ENCODE measurements around the gene ZNF205. TPM values are rescaled to one million over a fixed set of nuclear protein-coding genes. Genes with fewer than 3 reads are reported as not detected.
A peak's percentile ranks its signal among the peaks of the same experiment; 100 is the strongest.

The ZNF205 gene
- polyA plus RNA-seq, 1 of the 3 experiments (the other 2 are of a cell fraction): 9.7 TPM

DNA sequence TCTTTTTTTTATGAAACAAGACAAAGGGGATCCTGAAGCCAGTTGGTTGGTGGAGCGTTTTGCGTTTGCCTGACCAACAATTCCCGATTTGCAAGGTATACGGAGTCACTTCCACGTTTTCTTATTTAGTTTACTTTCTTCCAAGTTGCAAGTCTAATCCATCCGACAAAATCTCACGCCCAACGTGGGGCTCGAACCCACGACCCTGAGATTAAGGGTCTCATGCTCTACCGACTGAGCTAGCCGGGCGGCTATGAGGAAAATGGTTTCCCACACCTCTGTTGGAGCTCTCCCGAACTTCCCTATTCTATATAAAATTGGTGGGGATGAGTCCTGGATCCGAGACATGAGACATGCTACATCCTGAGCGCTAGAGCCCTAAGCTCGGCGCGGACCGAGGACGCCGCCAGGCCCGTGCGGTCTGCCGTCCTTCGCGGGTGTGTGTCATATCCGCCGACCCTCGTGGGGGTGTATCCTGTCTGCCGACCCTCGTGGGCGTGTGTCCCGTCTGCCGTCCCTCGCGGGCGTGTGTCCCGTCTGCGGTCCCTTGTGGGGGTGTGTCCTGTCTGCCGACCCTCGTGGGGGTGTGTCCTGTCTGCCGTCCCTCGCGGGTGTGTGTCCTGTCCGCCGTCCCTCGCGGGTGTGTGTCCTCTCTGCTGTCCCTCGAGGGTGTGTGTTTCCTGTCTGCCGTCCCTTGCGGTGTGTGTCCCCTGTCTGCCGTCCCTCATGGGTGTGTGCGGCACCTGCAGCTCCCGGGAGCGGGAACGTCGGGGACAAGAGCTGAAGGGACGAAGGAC is 45.0 kb downstream of the ZNF205 start:
- no peaks in the 10 kb centered on the region for H3K36me3 ChIP-seq (replicated peaks in 1 of 2; ENCODE audit: control insufficient read depth in 1 of 2, insufficient read depth in 2 of 2, low read length in 1 of 2)
- 2% methylated on average over 33 of the region's 59 CpGs for WGBS (ENCODE audit: low lambda C conversion rate)
- peak; percentile 76 for DNase-seq
- TF ChIP-seq RXRA (IDR thresholded peaks at IDR 0.05; ENCODE audit: borderline replicate concordance, low read depth) (peak; percentile 68; the same call in 1 of the 2 replicates), FOSL2 (IDR thresholded peaks at IDR 0.05; ENCODE audit: borderline replicate concordance, low read depth) (peak; percentile 63; the same call in 1 of the 2 replicates), CTCF (IDR thresholded peaks at IDR 0.05) (no peak), MAX (IDR thresholded peaks at IDR 0.05; ENCODE audit: low read depth) (peak; percentile 34; the same call in 1 of the 2 replicates), TCF12 (IDR thresholded peaks at IDR 0.05) (peak; percentile 12; the same call in 1 of the 2 replicates), CHD2 (IDR thresholded peaks at IDR 0.05; ENCODE audit: low read length, partially characterized antibody) (peak; percentile 12), MEF2A (IDR thresholded peaks at IDR 0.05; ENCODE audit: borderline replicate concordance, low read depth) (no peak), ELF1 (IDR thresholded peaks at IDR 0.05) (no peak), TEAD4 (IDR thresholded peaks at IDR 0.05; ENCODE audit: borderline replicate concordance, insufficient read depth) (peak; percentile 88; the same call in 1 of the 2 replicates), GABPA (IDR thresholded peaks at IDR 0.05; ENCODE audit: low read depth) (no peak), POLR2AphosphoS5 (IDR thresholded peaks at IDR 0.05; ENCODE audit: low read depth, low read length) (no peak; the same call in 1 of the 2 replicates), RFX5 (IDR thresholded peaks at IDR 0.05; ENCODE audit: low read length) (no peak), NRF1 (IDR thresholded peaks at IDR 0.05; ENCODE audit: low read depth, low read length) (no peak), USF1 (IDR thresholded peaks at IDR 0.05; ENCODE audit: borderline replicate concordance, low read depth) (no peak), TAF1 (IDR thresholded peaks at IDR 0.05; ENCODE audit: borderline replicate concordance, low read depth, low read length) (peak; percentile 51; the same call in 1 of the 2 replicates), RCOR1 (IDR thresholded peaks at IDR 0.05; ENCODE audit: low read length) (peak; percentile 73), EP300 (IDR thresholded peaks at IDR 0.05; ENCODE audit: borderline replicate concordance in 1 of 2, low read depth in 1 of 2, low read length in 1 of 2) (no peak; a peak in 1 of 4 replicates), YY1 (IDR thresholded peaks at IDR 0.05; ENCODE audit: low read depth) (peak; percentile 44; the same call in 1 of the 2 replicates), ZBTB33 (IDR thresholded peaks at IDR 0.05; ENCODE audit: borderline replicate concordance, low read depth) (0 out of 2 replicates have a peak, but pooled peaks have one; percentile 15)
- TF ChIP-seq, protein P1, sequence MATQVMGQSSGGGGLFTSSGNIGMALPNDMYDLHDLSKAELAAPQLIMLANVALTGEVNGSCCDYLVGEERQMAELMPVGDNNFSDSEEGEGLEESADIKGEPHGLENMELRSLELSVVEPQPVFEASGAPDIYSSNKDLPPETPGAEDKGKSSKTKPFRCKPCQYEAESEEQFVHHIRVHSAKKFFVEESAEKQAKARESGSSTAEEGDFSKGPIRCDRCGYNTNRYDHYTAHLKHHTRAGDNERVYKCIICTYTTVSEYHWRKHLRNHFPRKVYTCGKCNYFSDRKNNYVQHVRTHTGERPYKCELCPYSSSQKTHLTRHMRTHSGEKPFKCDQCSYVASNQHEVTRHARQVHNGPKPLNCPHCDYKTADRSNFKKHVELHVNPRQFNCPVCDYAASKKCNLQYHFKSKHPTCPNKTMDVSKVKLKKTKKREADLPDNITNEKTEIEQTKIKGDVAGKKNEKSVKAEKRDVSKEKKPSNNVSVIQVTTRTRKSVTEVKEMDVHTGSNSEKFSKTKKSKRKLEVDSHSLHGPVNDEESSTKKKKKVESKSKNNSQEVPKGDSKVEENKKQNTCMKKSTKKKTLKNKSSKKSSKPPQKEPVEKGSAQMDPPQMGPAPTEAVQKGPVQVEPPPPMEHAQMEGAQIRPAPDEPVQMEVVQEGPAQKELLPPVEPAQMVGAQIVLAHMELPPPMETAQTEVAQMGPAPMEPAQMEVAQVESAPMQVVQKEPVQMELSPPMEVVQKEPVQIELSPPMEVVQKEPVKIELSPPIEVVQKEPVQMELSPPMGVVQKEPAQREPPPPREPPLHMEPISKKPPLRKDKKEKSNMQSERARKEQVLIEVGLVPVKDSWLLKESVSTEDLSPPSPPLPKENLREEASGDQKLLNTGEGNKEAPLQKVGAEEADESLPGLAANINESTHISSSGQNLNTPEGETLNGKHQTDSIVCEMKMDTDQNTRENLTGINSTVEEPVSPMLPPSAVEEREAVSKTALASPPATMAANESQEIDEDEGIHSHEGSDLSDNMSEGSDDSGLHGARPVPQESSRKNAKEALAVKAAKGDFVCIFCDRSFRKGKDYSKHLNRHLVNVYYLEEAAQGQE (IDR thresholded peaks at IDR 0.05; ENCODE audit: low read depth, low read length): peak; percentile 53
- TF ChIP-seq, protein P2, sequence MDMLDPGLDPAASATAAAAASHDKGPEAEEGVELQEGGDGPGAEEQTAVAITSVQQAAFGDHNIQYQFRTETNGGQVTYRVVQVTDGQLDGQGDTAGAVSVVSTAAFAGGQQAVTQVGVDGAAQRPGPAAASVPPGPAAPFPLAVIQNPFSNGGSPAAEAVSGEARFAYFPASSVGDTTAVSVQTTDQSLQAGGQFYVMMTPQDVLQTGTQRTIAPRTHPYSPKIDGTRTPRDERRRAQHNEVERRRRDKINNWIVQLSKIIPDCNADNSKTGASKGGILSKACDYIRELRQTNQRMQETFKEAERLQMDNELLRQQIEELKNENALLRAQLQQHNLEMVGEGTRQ (IDR thresholded peaks at IDR 0.05; ENCODE audit: borderline replicate concordance, low read depth, low read length): no peak
- peaks cover 47% of the 10 kb centered on the region for H3F3A ChIP-seq (replicated peaks; ENCODE audit: insufficient read depth)
- ChIA-PET POLR2A (interaction anchor here (1.0 kb wide), 1 partner anchor 23 kb away, joined by 4 read pairs; the partner anchor contains the start of gene ZNF213), CTCF (interaction anchor here (0.8 to 2.1 kb wide), 11 partner anchors 9 to 126 kb away, joined by 3 to 9 read pairs (median 4); partner anchors contain the start of gene ZNF213)
- H3K4me2 ChIP-seq: peak overlapping the region; percentile 79
- no peaks in the 10 kb centered on the region; the same call in 1 of the 2 replicates for H4K20me1 ChIP-seq (ENCODE audit: insufficient read depth)
- peak overlapping the region in 1 of 2 experiments; percentile 49; a peak in 2 of 4 replicates for H3K27ac ChIP-seq (ENCODE audit: low read depth in 2 of 2, low read length in 1 of 2)
- peak overlapping the region; percentile 73 to 76 for H3K4me3 ChIP-seq (ENCODE audit: low read depth in 2 of 2, low read length in 1 of 2)
- no peaks in the 10 kb centered on the region for H3K9me3 ChIP-seq
- no peaks in the 10 kb centered on the region for H3K27me3 ChIP-seq (ENCODE audit: insufficient read depth)
- no peaks in the 10 kb centered on the region for H3K9me2 ChIP-seq
- H2AFZ ChIP-seq (ENCODE audit: low read depth): peak overlapping the region; percentile 89; the same call in 1 of the 2 replicates
- H3K79me2 ChIP-seq (ENCODE audit: insufficient read depth): no peaks in the 10 kb centered on the region
- peak overlapping the region; percentile 67 for H3K9ac ChIP-seq
- H3K4me1 ChIP-seq (ENCODE audit: control insufficient read depth in 1 of 2, insufficient read depth in 2 of 2, low read depth in 1 of 2, low read length in 1 of 2): peaks cover 0 to 7% of the 10 kb centered on the region in 2 experiments; a peak in 1 of 4 replicates

Measured in SK-N-SH (cell line).